K562 (cell line): ENCODE measurements around the gene ID2. TPM values are rescaled to one million over a fixed set of nuclear protein-coding genes. Genes with fewer than 3 reads are reported as not detected.

ENCODE experiments used
- ARID1B ChIP-seq: fragments of 450-650 bp; IDR thresholded peaks from 2 replicates; pipeline ENCODE4 v1.6.1; 2016; ENCODE audit warnings: antibody characterized with exemption, mild to moderate bottlenecking, inconsistent platforms
- BCOR ChIP-seq: fragments of 450-650 bp; IDR thresholded peaks from 2 replicates; pipeline ENCODE4 v1.6.1; 2016
- BDP1 ChIP-seq: IDR thresholded peaks from 3 replicates; pipeline ENCODE4 v1.6.1; 2011; ENCODE audit not compliant: insufficient read length, insufficient read depth
- CBFA2T3 ChIP-seq: fragments of 450-650 bp; IDR thresholded peaks from 2 replicates; pipeline ENCODE4 v1.6.1; 2017
- CCNT2 ChIP-seq: IDR thresholded peaks from 2 replicates; pipeline ENCODE4 v1.6.1; 2011; ENCODE audit warnings: borderline replicate concordance, low read depth, mild to moderate bottlenecking, moderate library complexity, mixed read lengths, low read length; ENCODE audit not compliant: insufficient read length; ENCODE audit errors: extremely low read depth
- CGGBP1 ChIP-seq: fragments of 250-450 bp; sonication (Bioruptor Pico); IDR thresholded peaks from 2 replicates; pipeline ENCODE4 v1.9.0; 2021; ENCODE audit warnings: mild to moderate bottlenecking
- CTBP1 ChIP-seq: fragments of 450-650 bp; IDR thresholded peaks from 2 replicates; pipeline ENCODE4 v1.6.1; 2016; ENCODE audit warnings: borderline replicate concordance
- DPF2 ChIP-seq: fragments of 450-650 bp; IDR thresholded peaks from 2 replicates; pipeline ENCODE4 v1.6.1; 2016
- FOXJ3 ChIP-seq: sonication (generic); formaldehyde crosslinking; IDR thresholded peaks from 2 replicates; pipeline ENCODE4 v1.4.0; 2020; ENCODE audit warnings: mild to moderate bottlenecking, missing genetic modification reagents
- LCOR ChIP-seq: sonication (generic); formaldehyde crosslinking; IDR thresholded peaks from 2 replicates; pipeline ENCODE4 v1.8.0; 2022; ENCODE audit warnings: mild to moderate bottlenecking, missing genetic modification reagents
- NCOA2 ChIP-seq, 2 experiments: fragments of 450-650 bp; IDR thresholded peaks; 2 replicates each; pipeline ENCODE4 v1.6.1; 2018; ENCODE audit warnings: mild to moderate bottlenecking in 2 of 2, moderate library complexity in 1 of 2; ENCODE audit not compliant: partially characterized antibody in 2 of 2
- NCOR1 ChIP-seq: fragments of 450-650 bp; IDR thresholded peaks from 2 replicates; pipeline ENCODE4 v1.6.1; 2016; ENCODE audit warnings: mild to moderate bottlenecking, moderate library complexity
- NFIC ChIP-seq: fragments of 450-650 bp; IDR thresholded peaks from 2 replicates; pipeline ENCODE4 v1.6.1; 2017; ENCODE audit warnings: mild to moderate bottlenecking, inconsistent platforms
- RBM17 ChIP-seq: fragments of 200-400 bp; formaldehyde crosslinking; IDR thresholded peaks from 2 replicates; pipeline ENCODE4 v1.6.1; 2017; ENCODE audit warnings: low read depth, mild to moderate bottlenecking, low read length, borderline replicate concordance
- RNF2 ChIP-seq: sonication (generic); IDR thresholded peaks from 2 replicates; pipeline ENCODE4 v1.6.1; 2016
- STAT5A ChIP-seq: IDR thresholded peaks from 2 replicates; pipeline ENCODE4 v1.6.1; 2012; ENCODE audit warnings: low read length, inconsistent platforms, borderline replicate concordance
- TAF9B ChIP-seq: fragments of 450-650 bp; IDR thresholded peaks from 2 replicates; pipeline ENCODE4 v1.6.1; 2018; ENCODE audit warnings: mild to moderate bottlenecking; ENCODE audit not compliant: partially characterized antibody
- THRB ChIP-seq: fragments of 450-650 bp; formaldehyde crosslinking; conservative IDR thresholded peaks from 2 replicates; pipeline ENCODE4 v1.4.0; 2022; ENCODE audit warnings: mild to moderate bottlenecking, missing genetic modification characterization
- TSC22D4 ChIP-seq: fragments of 450-650 bp; IDR thresholded peaks from 2 replicates; pipeline ENCODE4 v1.6.1; 2016; ENCODE audit warnings: missing genetic modification characterization, missing biosample characterization, control low read depth
- UBTF ChIP-seq, 2 experiments: IDR thresholded peaks; 2 replicates each; pipeline ENCODE4 v1.6.1; 2012; ENCODE audit warnings: improper control_type of control experiment in 2 of 2, low read depth in 2 of 2, low read length in 2 of 2, borderline replicate concordance in 1 of 2
- ZMIZ1 ChIP-seq, 2 experiments: fragments of 150-350 bp in 1 of 2; IDR thresholded peaks; 2 replicates each; pipeline ENCODE4 v1.6.1; 2012 to 2016; ENCODE audit warnings: low read depth in 2 of 2, low read length in 2 of 2, mild to moderate bottlenecking in 1 of 2, moderate library complexity in 1 of 2
- polyA plus RNA-seq, 8 experiments: library from polyadenylated mRNA; depleted of rRNA in 4 of 8; stranded (reverse) in 5 of 8; unstranded in 3 of 8; fragments of >200 nt; fragmentation: Nextera tagmentation in 2 of 8; fragmentation: Illumina TruSeq in 1 of 8; extraction: Ambion mirVana in 2 of 8; extraction: Trizol in 1 of 8; gene quantifications; 2 replicates each; pipeline versions ENCODE4 v1.2.1 to v1.2.3, GENCODE V29; 2011 to 2014; ENCODE audit warnings: inconsistent platforms in 1 of 8, missing spikeins in 1 of 8
- total RNA-seq, 7 experiments: library from RNA; depleted of rRNA in 6 of 7; stranded (reverse); fragments of >200 nt in 6 of 7; fragmentation: Illumina TruSeq in 2 of 7; extraction: Trizol in 2 of 7; gene quantifications; 2 replicates each; pipeline versions ENCODE4 v1.2.1 to v1.2.3, GENCODE V29; 2011 to 2021; ENCODE audit warnings: low replicate concordance in 1 of 7

Gene ID2
- total and polyA plus RNA-seq, 9 of the 15 experiments (the other 6 are each of a cell fraction or from before 2014, with no cell fraction given): 8.0 to 35.7 (median 16.6) TPM

GRCh38 chr2:8677646-8678592 is 3.9 kb upstream of the ID2 start (continued):
- TF ChIP-seq CTBP1: peak; percentile 13; the same call in 1 of the 2 replicates
- peak; percentile 42 for TF ChIP-seq TAF9B
- TF ChIP-seq NCOR1: peak; percentile 93
- TF ChIP-seq NCOA2 (IDR thresholded peaks at IDR 0.05; ENCODE audit: partially characterized antibody in 2 of 2): no peak
- TF ChIP-seq BCOR: peak; percentile 72
- peak; percentile 88 for TF ChIP-seq DPF2
- no peak for TF ChIP-seq BDP1
- TF ChIP-seq TSC22D4: no peak
- peak; percentile 93 for TF ChIP-seq ARID1B
- peak; percentile 82 for TF ChIP-seq CCNT2
- TF ChIP-seq STAT5A: peak; percentile 57
- TF ChIP-seq CBFA2T3: peak; percentile 91
- peak; percentile 52 for TF ChIP-seq NFIC
- TF ChIP-seq FOXJ3 (CRISPR knock-in tag): no peak
- TF ChIP-seq LCOR (CRISPR knock-in tag): peak; percentile 77; the same call in 1 of the 2 replicates
- no peak for TF ChIP-seq CGGBP1 (CRISPR knock-in tag)
- peak in 1 of 2 experiments; percentile 74; a peak in 1 of 4 replicates for TF ChIP-seq ZMIZ1 (IDR thresholded peaks at IDR 0.05; ENCODE audit: low read depth in 2 of 2, low read length in 2 of 2)
- TF ChIP-seq THRB (CRISPR knock-in tag): no peak
- 0 out of 4 replicates have a peak, but pooled peaks of 1 of the 2 experiments have one; percentile 67 for TF ChIP-seq UBTF (IDR thresholded peaks at IDR 0.05; ENCODE audit: borderline replicate concordance in 1 of 2, low read depth in 2 of 2, low read length in 2 of 2)
- TF ChIP-seq RNF2: peak; percentile 71; the same call in 1 of the 2 replicates
- no peak for TF ChIP-seq RBM17
